Measurements from ENCODE around the gene ADGRB3. TPM values are rescaled to one million over a fixed set of nuclear protein-coding genes. Genes with fewer than 3 reads are reported as not detected.

ADGRB3 gene
- total RNA-seq, 1 experiment from 2014 or later = 0.11 TPM

DNA sequence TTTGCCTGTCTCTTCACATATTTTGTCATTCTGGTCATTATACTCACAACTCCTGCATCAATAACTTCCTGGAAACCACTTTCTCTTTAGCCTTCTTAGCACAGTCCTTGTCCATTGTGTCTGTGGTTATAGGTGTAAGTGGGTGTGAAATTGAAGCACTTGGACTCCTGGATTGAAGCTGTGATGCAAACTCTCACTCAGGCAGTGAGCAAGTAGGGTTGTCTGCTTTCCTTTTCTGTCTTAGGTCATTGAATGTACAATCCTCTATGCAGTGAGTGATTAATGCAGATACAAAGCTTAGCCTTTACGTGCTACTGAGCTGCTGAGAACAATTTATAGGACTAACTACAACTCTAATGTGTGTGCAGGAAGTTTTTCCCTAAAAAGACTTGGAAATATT is 54.8 kb downstream of the ADGRB3 start:
- no peak for DNase-seq
- no peaks in the 10 kb centered on the region for H3K9me3 ChIP-seq (ENCODE audit: low read length)
- no peak overlapping the region for H3K9ac ChIP-seq (ENCODE audit: low read length)
- H2AFZ ChIP-seq (ENCODE audit: low read length) = no peak overlapping the region
- H3K9me2 ChIP-seq (replicated peaks; ENCODE audit: low read length) = no peaks in the 10 kb centered on the region
- H3F3A ChIP-seq (ENCODE audit: low read length, unreplicated experiment) = no peaks in the 10 kb centered on the region
- no peaks in the 10 kb centered on the region for H3K27me3 ChIP-seq (ENCODE audit: low read length)
- no peaks in the 10 kb centered on the region for H3K79me2 ChIP-seq (ENCODE audit: low read length)
- BruUV-seq (replicated peaks) = no TSS peak
- ATAC-seq = no peak
- TF ChIP-seq EZH2phosphoT487 (IDR thresholded peaks at IDR 0.05; ENCODE audit: borderline replicate concordance, low read length) = no peak
- ChIA-PET POLR2A (ENCODE audit: unreplicated experiment) (no interaction called here), CTCF (no interaction called here)
- H3K27ac ChIP-seq (ENCODE audit: low read length) = no peak overlapping the region
- intact Hi-C loops (cut with micrococcal nuclease) = no loop called here
- H3K36me3 ChIP-seq (ENCODE audit: low read depth, low read length) = no peaks in the 10 kb centered on the region
- H4K20me1 ChIP-seq (ENCODE audit: low read length) = no peaks in the 10 kb centered on the region
- H3K4me1 ChIP-seq (ENCODE audit: insufficient read depth, low read length) = no peaks in the 10 kb centered on the region
- H3K4me3 ChIP-seq (ENCODE audit: low read length) = no peak overlapping the region
- H3K4me2 ChIP-seq (ENCODE audit: low read length) = no peak overlapping the region

DNA sequence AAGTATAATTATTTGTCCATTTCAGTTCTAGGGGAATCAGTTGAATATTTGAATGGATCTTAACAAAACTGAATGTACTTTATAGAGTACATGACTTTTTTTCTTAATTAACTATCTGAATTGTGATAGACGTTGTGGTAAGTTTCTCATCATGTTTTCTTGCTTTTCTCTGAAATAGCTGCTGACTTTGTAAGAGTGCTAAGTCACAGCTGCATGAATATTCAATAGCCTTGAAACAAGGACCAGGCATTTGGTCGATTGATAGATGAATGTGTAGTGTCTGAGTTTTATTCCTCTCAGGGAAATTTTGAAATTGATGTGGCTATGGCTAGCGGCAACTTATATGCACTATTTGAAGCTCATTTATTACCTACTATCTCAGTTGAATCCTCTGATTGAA is 56.0 kb downstream of the ADGRB3 start:
- BruUV-seq (replicated peaks) = no TSS peak
- Histone ChIP-seq H4K20me1 (ENCODE audit: low read length) (no peaks in the 10 kb centered on the region), H3K4me2 (ENCODE audit: low read length) (no peak overlapping the region), H3F3A (ENCODE audit: low read length, unreplicated experiment) (no peaks in the 10 kb centered on the region), H3K9me3 (ENCODE audit: low read length) (no peaks in the 10 kb centered on the region), H3K79me2 (ENCODE audit: low read length) (no peaks in the 10 kb centered on the region), H3K9ac (ENCODE audit: low read length) (no peak overlapping the region), H3K36me3 (ENCODE audit: low read depth, low read length) (no peaks in the 10 kb centered on the region), H3K27ac (ENCODE audit: low read length) (no peak overlapping the region), H3K9me2 (replicated peaks; ENCODE audit: low read length) (no peaks in the 10 kb centered on the region), H3K27me3 (ENCODE audit: low read length) (no peaks in the 10 kb centered on the region), H2AFZ (ENCODE audit: low read length) (no peak overlapping the region), H3K4me1 (ENCODE audit: insufficient read depth, low read length) (no peaks in the 10 kb centered on the region), H3K4me3 (ENCODE audit: low read length) (no peak overlapping the region)
- TF ChIP-seq, protein P1, sequence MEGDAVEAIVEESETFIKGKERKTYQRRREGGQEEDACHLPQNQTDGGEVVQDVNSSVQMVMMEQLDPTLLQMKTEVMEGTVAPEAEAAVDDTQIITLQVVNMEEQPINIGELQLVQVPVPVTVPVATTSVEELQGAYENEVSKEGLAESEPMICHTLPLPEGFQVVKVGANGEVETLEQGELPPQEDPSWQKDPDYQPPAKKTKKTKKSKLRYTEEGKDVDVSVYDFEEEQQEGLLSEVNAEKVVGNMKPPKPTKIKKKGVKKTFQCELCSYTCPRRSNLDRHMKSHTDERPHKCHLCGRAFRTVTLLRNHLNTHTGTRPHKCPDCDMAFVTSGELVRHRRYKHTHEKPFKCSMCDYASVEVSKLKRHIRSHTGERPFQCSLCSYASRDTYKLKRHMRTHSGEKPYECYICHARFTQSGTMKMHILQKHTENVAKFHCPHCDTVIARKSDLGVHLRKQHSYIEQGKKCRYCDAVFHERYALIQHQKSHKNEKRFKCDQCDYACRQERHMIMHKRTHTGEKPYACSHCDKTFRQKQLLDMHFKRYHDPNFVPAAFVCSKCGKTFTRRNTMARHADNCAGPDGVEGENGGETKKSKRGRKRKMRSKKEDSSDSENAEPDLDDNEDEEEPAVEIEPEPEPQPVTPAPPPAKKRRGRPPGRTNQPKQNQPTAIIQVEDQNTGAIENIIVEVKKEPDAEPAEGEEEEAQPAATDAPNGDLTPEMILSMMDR (conservative IDR thresholded peaks at IDR 0.05; ENCODE audit: low read depth, low read length) = no peak
- TF ChIP-seq EZH2phosphoT487 (IDR thresholded peaks at IDR 0.05; ENCODE audit: borderline replicate concordance, low read length) (no peak), EZH2 (IDR thresholded peaks at IDR 0.05; ENCODE audit: low read length, unreplicated experiment) (no peak)
- DNase-seq (no peak), ATAC-seq (no peak)
- intact Hi-C loops (cut with micrococcal nuclease) = no loop called here
- POLR2A ChIA-PET (ENCODE audit: unreplicated experiment) = no interaction called here
- CTCF ChIA-PET = no interaction called here

DNA sequence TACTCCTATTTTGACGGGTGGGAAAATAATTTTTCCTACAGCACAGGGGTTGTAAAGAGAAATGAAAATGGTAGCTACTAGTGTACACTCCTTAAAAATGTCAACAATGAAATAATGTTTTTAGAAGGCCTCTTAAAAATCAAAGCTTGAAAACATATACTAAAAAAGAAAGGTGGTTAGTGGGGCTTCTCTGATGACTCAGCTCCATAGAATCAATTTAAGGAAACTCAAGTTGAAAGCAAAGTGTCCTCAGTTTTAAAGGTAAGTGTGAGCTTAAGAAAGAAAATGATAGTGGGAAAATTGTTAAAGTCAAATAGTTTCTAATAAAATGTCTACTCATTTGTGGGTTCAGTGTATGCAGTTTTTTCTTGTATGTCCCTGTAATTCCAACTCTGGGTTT is 58.2 kb downstream of the ADGRB3 start:
- no peak for TF ChIP-seq EZH2 (IDR thresholded peaks at IDR 0.05; ENCODE audit: low read length, unreplicated experiment)
- TF ChIP-seq EZH2phosphoT487 (IDR thresholded peaks at IDR 0.05; ENCODE audit: borderline replicate concordance, low read length) = no peak
- TF ChIP-seq, protein P1 (conservative IDR thresholded peaks at IDR 0.05; ENCODE audit: low read depth, low read length) = no peak
- Histone ChIP-seq H4K20me1 (ENCODE audit: low read length) (no peaks in the 10 kb centered on the region), H3K79me2 (ENCODE audit: low read length) (no peaks in the 10 kb centered on the region), H3K27ac (ENCODE audit: low read length) (no peak overlapping the region), H2AFZ (ENCODE audit: low read length) (no peak overlapping the region), H3F3A (ENCODE audit: low read length, unreplicated experiment) (no peaks in the 10 kb centered on the region), H3K27me3 (ENCODE audit: low read length) (no peaks in the 10 kb centered on the region), H3K9me3 (ENCODE audit: low read length) (no peaks in the 10 kb centered on the region), H3K9ac (ENCODE audit: low read length) (no peak overlapping the region), H3K4me2 (ENCODE audit: low read length) (no peak overlapping the region), H3K4me3 (ENCODE audit: low read length) (no peak overlapping the region), H3K36me3 (ENCODE audit: low read depth, low read length) (no peaks in the 10 kb centered on the region), H3K9me2 (replicated peaks; ENCODE audit: low read length) (no peaks in the 10 kb centered on the region), H3K4me1 (ENCODE audit: insufficient read depth, low read length) (no peaks in the 10 kb centered on the region)
- no peak for ATAC-seq
- CTCF ChIA-PET = no interaction called here
- DNase-seq = no peak
- BruUV-seq (replicated peaks) = no TSS peak
- POLR2A ChIA-PET (ENCODE audit: unreplicated experiment) = no interaction called here
- intact Hi-C loops (cut with micrococcal nuclease) = no loop called here
